ENCODE data around the gene CSRP2. TPM values are rescaled to one million over a fixed set of nuclear protein-coding genes. Genes with fewer than 3 reads are reported as not detected.

CSRP2 gene
- total and polyA plus RNA-seq, 2 of the 8 experiments (the other 6 are each of a cell fraction or from before 2014, with no cell fraction given), result 149 to 227 TPM

DNA sequence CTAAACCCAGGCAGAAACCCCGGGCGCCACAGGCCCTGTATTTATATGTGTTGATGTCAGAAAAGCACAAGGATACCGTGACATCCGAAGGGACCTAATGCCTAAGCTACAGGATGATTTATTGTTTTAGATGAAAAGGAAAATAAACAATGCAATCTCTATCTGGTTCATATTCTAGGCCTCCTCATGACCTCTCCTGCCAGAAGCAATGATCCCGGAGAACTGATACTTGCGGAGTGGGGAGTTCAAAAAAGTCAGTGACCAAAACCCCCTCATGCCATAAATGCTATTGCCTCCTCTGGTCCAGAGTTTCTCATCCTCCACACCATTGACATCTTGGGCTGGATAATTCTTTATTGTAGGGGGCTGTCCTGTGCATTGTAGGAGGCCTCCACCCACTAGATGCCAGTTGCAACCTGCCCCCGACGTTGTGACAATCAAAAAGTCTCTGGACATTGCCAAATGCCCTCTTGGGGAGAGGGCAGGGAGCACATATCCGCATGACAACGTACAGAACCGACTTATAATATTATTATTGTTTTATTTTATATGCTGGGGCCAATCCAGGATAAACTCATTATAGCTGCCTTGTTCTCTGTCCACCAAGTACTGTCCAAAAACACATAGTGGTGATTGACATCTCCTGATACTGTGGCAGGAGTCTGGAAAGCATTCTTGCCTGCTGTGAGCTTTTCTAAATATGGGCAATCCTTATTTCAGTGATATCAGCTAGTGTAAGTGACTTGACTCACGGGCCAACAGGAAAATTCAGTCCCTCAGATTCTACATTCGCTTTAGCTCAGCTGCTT lies 1.1 kb upstream of the CSRP2 start:
- Histone ChIP-seq H2BK20ac (ENCODE audit: low read length) (no peak overlapping the region), H3K4me2 (ENCODE audit: insufficient read depth in 1 of 2, low read depth in 2 of 2, low read length in 2 of 2) (peak overlapping the region; percentile 69 to 76), H3K4ac (replicated peaks; ENCODE audit: insufficient read length, low read depth, low read length) (peak overlapping the region; percentile 4), H3K9ac (replicated peaks in 1 of 4; ENCODE audit: extremely low read depth in 1 of 4, low read depth in 3 of 4, low read length in 3 of 4) (peak overlapping the region in 1 of 4 experiments; percentile 86; a peak in 2 of 7 replicates), H3K79me1 (ENCODE audit: low read depth, low read length) (peaks cover 6% of the 10 kb centered on the region; the same call in 1 of the 2 replicates), H3K27ac (ENCODE audit: low read depth, low read length) (no peak overlapping the region), H2BK12ac (ENCODE audit: low read depth, low read length) (no peak overlapping the region), H3K23ac (ENCODE audit: insufficient read length) (no peak overlapping the region), H3K79me2 (ENCODE audit: control insufficient read depth in 1 of 2, insufficient read depth in 2 of 2, low read length in 2 of 2) (peaks cover 6 to 28% of the 10 kb centered on the region in 2 experiments), H2BK15ac (ENCODE audit: low read length) (no peak overlapping the region), H3K9me3 (ENCODE audit: insufficient read depth in 2 of 2, low read depth in 1 of 2, low read length in 1 of 2) (no peaks in the 10 kb centered on the region), H4K5ac (ENCODE audit: insufficient read length, low read depth, low read length) (no peak overlapping the region), H3K27me3 (replicated peaks in 1 of 4; ENCODE audit: control insufficient read depth in 3 of 4, extremely low read depth in 1 of 4, insufficient read depth in 3 of 4, low read length in 3 of 4) (no peaks in the 10 kb centered on the region), H3K14ac (ENCODE audit: insufficient read length) (no peak overlapping the region), H2AK5ac (ENCODE audit: low read depth, low read length) (no peak overlapping the region), H4K20me1 (replicated peaks in 1 of 2; ENCODE audit: control insufficient read depth in 1 of 2, insufficient read depth in 2 of 2, low read length in 2 of 2) (peaks cover 3 to 4% of the 10 kb centered on the region in 2 experiments), H3K56ac (replicated peaks; ENCODE audit: insufficient read length, low read depth, low read length) (no peak overlapping the region), H3K23me2 (ENCODE audit: low read depth, low read length) (peaks cover 4% of the 10 kb centered on the region; the same call in 1 of the 2 replicates), H2BK120ac (replicated peaks; ENCODE audit: low read depth, low read length) (no peak overlapping the region), H2BK5ac (ENCODE audit: low read depth, low read length) (peak overlapping the region; percentile 76; the same call in 1 of the 2 replicates), H3K36me3 (ENCODE audit: control insufficient read depth in 2 of 4, insufficient read depth in 4 of 4, low read length in 3 of 4) (no peaks in the 10 kb centered on the region), H2AFZ (ENCODE audit: low read length) (peak overlapping the region; percentile 27; the same call in 1 of the 2 replicates), H3K4me1 (replicated peaks in 1 of 4; ENCODE audit: control insufficient read depth in 3 of 4, insufficient read depth in 4 of 4, low read length in 3 of 4) (peaks cover 3 to 15% (median 10%) of the 10 kb centered on the region in 4 experiments; a peak in 6 of 7 replicates), H3K18ac (ENCODE audit: extremely low read depth, low read length) (no peak overlapping the region), H4K91ac (replicated peaks; ENCODE audit: insufficient read length, low read length) (no peak overlapping the region), H3K4me3 (ENCODE audit: extremely low read depth in 1 of 4, insufficient read depth in 2 of 4, low read depth in 3 of 4, low read length in 4 of 4) (peak overlapping the region; percentile 73 to 89 (median 84); a peak in 7 of 8 replicates), H4K8ac (ENCODE audit: extremely low read depth, insufficient read depth, low read length) (no peak overlapping the region)
- DNase-seq (ENCODE audit: low read depth in 1 of 2, low spot score in 2 of 2), result no peak
- no peak for FAIRE-seq
- 70% methylated on average over 13 of the region's 13 CpGs; no CpG with 5 or more reads in 1 of the 2 experiments for WGBS, 2 experiments (ENCODE audit: extremely low coverage in 1 of 2, insufficient coverage in 1 of 2, insufficient read length in 1 of 2, insufficient replicate concordance in 2 of 2, low coverage in 1 of 2, low lambda C conversion rate in 2 of 2, missing lambda C conversion rate in 1 of 2)
- TF ChIP-seq TBP (IDR thresholded peaks at IDR 0.05; ENCODE audit: low read depth, low read length) (no peak), POU5F1 (IDR thresholded peaks at IDR 0.05; ENCODE audit: low read depth, low read length) (no peak), EP300 (IDR thresholded peaks at IDR 0.05; ENCODE audit: borderline replicate concordance in 1 of 2, low read depth in 2 of 2, low read length in 2 of 2) (no peak), SP1 (IDR thresholded peaks at IDR 0.05; ENCODE audit: low read depth, low read length) (no peak), ASH2L (IDR thresholded peaks at IDR 0.05; ENCODE audit: low read length) (no peak), SUZ12 (IDR thresholded peaks at IDR 0.05; ENCODE audit: low read length) (no peak), RFX5 (IDR thresholded peaks at IDR 0.05; ENCODE audit: borderline replicate concordance, low read depth, low read length) (no peak), CTBP2 (IDR thresholded peaks at IDR 0.05; ENCODE audit: borderline replicate concordance, insufficient read depth, insufficient read length, low read length) (no peak)
- TF ChIP-seq, protein P1, sequence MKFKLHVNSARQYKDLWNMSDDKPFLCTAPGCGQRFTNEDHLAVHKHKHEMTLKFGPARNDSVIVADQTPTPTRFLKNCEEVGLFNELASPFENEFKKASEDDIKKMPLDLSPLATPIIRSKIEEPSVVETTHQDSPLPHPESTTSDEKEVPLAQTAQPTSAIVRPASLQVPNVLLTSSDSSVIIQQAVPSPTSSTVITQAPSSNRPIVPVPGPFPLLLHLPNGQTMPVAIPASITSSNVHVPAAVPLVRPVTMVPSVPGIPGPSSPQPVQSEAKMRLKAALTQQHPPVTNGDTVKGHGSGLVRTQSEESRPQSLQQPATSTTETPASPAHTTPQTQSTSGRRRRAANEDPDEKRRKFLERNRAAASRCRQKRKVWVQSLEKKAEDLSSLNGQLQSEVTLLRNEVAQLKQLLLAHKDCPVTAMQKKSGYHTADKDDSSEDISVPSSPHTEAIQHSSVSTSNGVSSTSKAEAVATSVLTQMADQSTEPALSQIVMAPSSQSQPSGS (IDR thresholded peaks at IDR 0.05; ENCODE audit: low read length), result no peak
- ChIA-PET POLR2A (ENCODE audit: partially characterized antibody) (interaction anchor here (0.9 to 2.6 kb wide), 9 partner anchors 9 to 85 kb away, joined by 3 to 19 read pairs (median 3); no protein-coding TSS in a partner anchor), CTCF (ENCODE audit: partially characterized antibody) (interaction anchor here (0.8 to 2.4 kb wide), 6 partner anchors 10 to 131 kb away, joined by 3 to 9 read pairs (median 4); no protein-coding TSS in a partner anchor)

Data from H1 (cell line).